ENCODE results near the gene KLF13.

Gene KLF13

GRCh38 chr15:31333820-31334219, 7.2 kb downstream of the KLF13 start:
- DNase-seq, result no peak

GRCh38 chr15:31335989-31336592, 9.5 kb downstream of the KLF13 start:
- DNase-seq, result no peak

GRCh38 chr15:31336593-31337295, 10.1 kb downstream of the KLF13 start:
- DNase-seq, result no peak

- DNase-seq, result no peak
These were observed 10.9 kb downstream of the KLF13 start for GRCh38 chr15:31337352-31338031.

GRCh38 chr15:31338318-31338878, 11.8 kb downstream of the KLF13 start:
- DNase-seq, result no peak

- peak; percentile 18 for DNase-seq
These were observed 12.4 kb downstream of the KLF13 start for GRCh38 chr15:31338879-31339557.

- DNase-seq, result no peak
These were observed 12.9 kb downstream of the KLF13 start for GRCh38 chr15:31339558-31339895.

- DNase-seq, result no peak
These were observed 13.4 kb downstream of the KLF13 start for GRCh38 chr15:31340047-31340446.

GRCh38 chr15:31340592-31340991, 14.0 kb downstream of the KLF13 start:
- DNase-seq, result no peak

GRCh38 chr15:31341071-31341470, 14.4 kb downstream of the KLF13 start:
- no peak for DNase-seq

GRCh38 chr15:31341496-31342195, 15.0 kb downstream of the KLF13 start:
- no peak for DNase-seq

GRCh38 chr15:31342381-31342780, 15.7 kb downstream of the KLF13 start:
- no peak for DNase-seq

GRCh38 chr15:31342781-31343626, 16.4 kb downstream of the KLF13 start:
- DNase-seq, result no peak

- no peak for DNase-seq
These were observed 17.2 kb downstream of the KLF13 start for GRCh38 chr15:31343831-31344230.

- DNase-seq, result no peak
These were observed 17.6 kb downstream of the KLF13 start for GRCh38 chr15:31344266-31344665.

GRCh38 chr15:31344823-31345605, 18.4 kb downstream of the KLF13 start:
- no peak for DNase-seq

- DNase-seq, result no peak
These were observed 19.2 kb downstream of the KLF13 start for GRCh38 chr15:31345606-31346366.

- no peak for DNase-seq
These were observed 19.9 kb downstream of the KLF13 start for GRCh38 chr15:31346367-31347066.
